Right lobe of liver (tissue), 6 donors: ENCODE measurements around the gene PCTP. TPM values are rescaled to one million over a fixed set of nuclear protein-coding genes. Genes with fewer than 3 reads are reported as not detected.

Source experiments
- ATAC-seq, 4 donors: fragments of 200-7000 bp; cut with Tn5 transposase; one replicate each; pipeline ENCODE4 v1.9.1; 2020; ENCODE audit warnings: mild to moderate bottlenecking in 4 of 4, moderate library complexity in 4 of 4
- DNase-seq, 3 donors: peaks; one replicate each; pipeline ENCODE4 v3.0.0-alpha.2; 2020
- H3K27ac ChIP-seq, 3 donors: fragments of 200-600 bp; one replicate each; pipeline ENCODE4 v1.8.0; 2022
- H3K27me3 ChIP-seq, 2 donors: fragments of 200-600 bp; one replicate each; pipeline ENCODE4 v1.8.0; 2022
- H3K36me3 ChIP-seq, 4 donors: fragments of 200-600 bp; sonication (generic) in 1 of 4; one replicate each; pipeline versions ENCODE4 v1.5.1 to v1.8.0; 2017 to 2022; ENCODE audit warnings: control low read depth in 1 of 4
- H3K4me1 ChIP-seq, 4 donors: fragments of 200-600 bp; sonication (generic) in 1 of 4; one replicate each; pipeline versions ENCODE4 v1.5.1 to v1.8.0; 2017 to 2022; ENCODE audit warnings: control low read depth in 1 of 4
- H3K4me3 ChIP-seq, 3 donors: fragments of 200-600 bp; one replicate each; pipeline ENCODE4 v1.8.0; 2022
- H3K9me3 ChIP-seq, 4 donors: fragments of 200-600 bp; sonication (generic) in 1 of 4; one replicate each; pipeline versions ENCODE4 v1.5.1 to v1.8.0; 2017 to 2022; ENCODE audit warnings: control low read depth in 1 of 4
- CTCF ChIP-seq, 4 donors: fragments of 200-600 bp in 3 of 4; fragments of 450-650 bp in 1 of 4; IDR thresholded peaks; one replicate each; pipeline versions ENCODE4 v1.5.1 to v1.8.0; 2016 to 2022; ENCODE audit warnings: antibody characterized with exemption in 4 of 4, mild to moderate bottlenecking in 2 of 4
- POLR2A ChIP-seq: fragments of 450-650 bp; IDR thresholded peaks from one replicate; pipeline ENCODE4 v1.6.1; 2017; ENCODE audit warnings: antibody characterized with exemption, mild to moderate bottlenecking
- WGBS: methylation state at CpG from one replicate; pipeline ENCODE4 v1.1.6; 2018; ENCODE audit warnings: low coverage, low lambda C conversion rate; ENCODE audit not compliant: insufficient coverage; ENCODE audit errors: missing lambda C conversion rate; 5-methylcytosine and 5-hydroxymethylcytosine counted together
- intact Hi-C, 2 donors: fragments of 100-400 bp; cut with DNase I; formaldehyde crosslinking; loops; one replicate each; pipeline versions ENCODE4 v1.11.2 to v1.14.1; 2022
- total RNA-seq, 6 experiments: library from RNA; depleted of rRNA in 2 of 6; stranded (reverse); fragments of >200 nt in 2 of 6; fragmentation: NEBNext Ultra II Directional in 3 of 6; extraction: Animal tissue kit (Norgen Biotek cat#: 25700) in 3 of 6; gene quantifications; one replicate each; pipeline versions ENCODE4 v1.1.0 to v1.2.4, GENCODE V29; 2016 to 2023
- donor health status: DM: no; HTN: yes; CAD: no.
- donor health status: DM: no; HTN: no; CAD: no.
- donor health status: DM: no; HTN: no; CAD: no.
- donor health status: DM: no; HTN: yes; CAD: no.
- donor health status: DM: no; HTN: yes; CAD: no.

PCTP gene
- total RNA-seq, 6 experiments from 2014 or later, result 27.4 to 82.6 (median 68.1) TPM

- DNase-seq, result no peak
- Histone ChIP-seq H3K36me3 (no peaks in the 10 kb centered on the region), H3K27me3 (no peaks in the 10 kb centered on the region), H3K9me3 (no peaks in the 10 kb centered on the region), H3K4me3 (no peak overlapping the region), H3K4me1 (peaks cover 0 to 5% (median under 1%) of the 10 kb centered on the region in 4 donors), H3K27ac (no peak overlapping the region)
- ATAC-seq, result no peak
- TF ChIP-seq CTCF (IDR thresholded peaks at IDR 0.05) (no peak), POLR2A (no peak)
- WGBS, result 77% methylated on average over 3 of the region's 6 CpGs
- intact Hi-C loops, result loop anchor here in 1 of 2 donors (10.0 kb wide), 1 partner anchor 116 kb away; no protein-coding TSS in a partner anchor
These were observed 29.7 kb upstream of the PCTP start for GRCh38 chr17:55720919-55721836.

GRCh38 chr17:55722016-55722736 is 28.7 kb upstream of the PCTP start:
- no peaks in the 10 kb centered on the region for H3K27me3 ChIP-seq
- WGBS, result 74% methylated on average over 5 of the region's 5 CpGs
- H3K36me3 ChIP-seq, result no peaks in the 10 kb centered on the region
- peak overlapping the region in 1 of 3 donors; percentile 2 for H3K4me3 ChIP-seq
- H3K27ac ChIP-seq, result no peak overlapping the region
- DNase-seq (no peak), ATAC-seq (no peak)
- H3K4me1 ChIP-seq, result peaks cover 0 to 12% (median 4%) of the 10 kb centered on the region in 4 donors
- intact Hi-C loops, result loop anchor here in 1 of 2 donors (10.0 kb wide), 1 partner anchor 117 kb away; no protein-coding TSS in a partner anchor
- H3K9me3 ChIP-seq, result no peaks in the 10 kb centered on the region
- TF ChIP-seq POLR2A (no peak), CTCF (IDR thresholded peaks at IDR 0.05) (no peak)

GRCh38 chr17:55722742-55723487 is 27.9 kb upstream of the PCTP start, which contains the start of gene TMEM100:
Gene TMEM100 (minus strand): TSS chr17:55722864. CDS start chr17:55721070, 1,794 bp downstream.
- Histone ChIP-seq H3K27me3 (no peaks in the 10 kb centered on the region), H3K4me3 (peak within 1 kb of the TSS in 1 of 3 donors; percentile 2), H3K27ac (no peak within 1 kb of the TSS), H3K9me3 (no peaks in the 10 kb centered on the region), H3K4me1 (peaks cover 0 to 12% (median 4%) of the 10 kb centered on the region in 4 donors), H3K36me3 (no peaks in the 10 kb centered on the region)
- intact Hi-C loops, result loop anchor here in 1 of 2 donors (10.0 kb wide), 1 partner anchor 118 kb away; no protein-coding TSS in a partner anchor
- ATAC-seq (no peak), DNase-seq (no peak)
- 47% methylated on average over 12 of the region's 12 CpGs for WGBS
- TF ChIP-seq CTCF (IDR thresholded peaks at IDR 0.05) (no peak), POLR2A (no peak)

GRCh38 chr17:55723488-55723848 is 27.4 kb upstream of the PCTP start:
- no peaks in the 10 kb centered on the region for H3K27me3 ChIP-seq
- DNase-seq (no peak), ATAC-seq (no peak)
- intact Hi-C loops, result loop anchor here in 1 of 2 donors (10.0 kb wide), 1 partner anchor 119 kb away; no protein-coding TSS in a partner anchor
- TF ChIP-seq CTCF (IDR thresholded peaks at IDR 0.05), result no peak
- no peak for TF ChIP-seq POLR2A
- H3K36me3 ChIP-seq, result no peaks in the 10 kb centered on the region
- no peak overlapping the region for H3K4me3 ChIP-seq
- no peak overlapping the region for H3K27ac ChIP-seq
- no peaks in the 10 kb centered on the region for H3K9me3 ChIP-seq
- H3K4me1 ChIP-seq, result peaks cover 0 to 12% (median 4%) of the 10 kb centered on the region in 4 donors
